WTC11 (cell line): ENCODE results near the gene DARS2. TPM values are rescaled to one million over a fixed set of nuclear protein-coding genes. Genes with fewer than 3 reads are reported as not detected.
A peak's percentile ranks its signal among the peaks of the same experiment; 100 is the strongest.

Experiments used
- ATAC-seq: fragments of 200-7000 bp; cut with Tn5 transposase; 2 replicates; pipeline ENCODE4 v1.10.0; 2021; ENCODE audit warnings: mild to moderate bottlenecking, moderate library complexity
- CTCF ChIA-PET: fragments of 300-600 bp; sonication (Branson Sonifier 250); formaldehyde crosslinking; loops from one replicate; lab custom pipeline; 2021; ENCODE audit warnings: antibody characterized with exemption; lab: Charles Lee
- POLR2A ChIA-PET: fragments of 350-600 bp; sonication (Branson Sonifier 250); formaldehyde crosslinking; loops from one replicate; lab custom pipeline; 2021; ENCODE audit warnings: antibody characterized with exemption; lab: Charles Lee
- DNase-seq: peaks from one replicate; pipeline ENCODE4 v3.0.0; 2021; ENCODE audit warnings: low spot score
- H3K27ac Mint-ChIP-seq: 2 replicates; pipeline ENCODE4 v1.8.0; 2021; ENCODE audit warnings: mixed read lengths
- H3K27me3 Mint-ChIP-seq: 2 replicates; pipeline ENCODE4 v1.8.0; 2021; ENCODE audit warnings: low read depth, mild to moderate bottlenecking, moderate library complexity, mixed read lengths
- H3K36me3 Mint-ChIP-seq: 2 replicates; pipeline ENCODE4 v1.8.0; 2021; ENCODE audit warnings: mixed read lengths
- H3K4me1 Mint-ChIP-seq: 2 replicates; pipeline ENCODE4 v1.8.0; 2022; ENCODE audit warnings: mixed read lengths
- H3K4me3 Mint-ChIP-seq: 2 replicates; pipeline ENCODE4 v1.8.0; 2021; ENCODE audit warnings: mild to moderate bottlenecking, moderate library complexity, mixed read lengths
- H3K9me3 Mint-ChIP-seq: 2 replicates; pipeline ENCODE4 v1.8.0; 2021; ENCODE audit warnings: mixed read lengths
- ATF1 ChIP-seq: sonication (generic); formaldehyde crosslinking; IDR thresholded peaks from 2 replicates; pipeline ENCODE4 v1.8.1; 2023; ENCODE audit warnings: mild to moderate bottlenecking, moderate library complexity, missing genetic modification reagents
- CBFB ChIP-seq: sonication (generic); formaldehyde crosslinking; IDR thresholded peaks from 2 replicates; pipeline ENCODE4 v1.8.1; 2022; ENCODE audit warnings: mild to moderate bottlenecking, low read depth, missing genetic modification reagents
- EMX1 ChIP-seq: fragments of 250-450 bp; sonication (Bioruptor Pico); IDR thresholded peaks from 2 replicates; pipeline ENCODE4 v1.8.0; 2021; ENCODE audit warnings: mild to moderate bottlenecking
- GABPB1 ChIP-seq: sonication (generic); formaldehyde crosslinking; IDR thresholded peaks from 2 replicates; pipeline ENCODE4 v1.8.1; 2023; ENCODE audit warnings: mild to moderate bottlenecking, missing genetic modification reagents
- GRHL2 ChIP-seq: fragments of 250-450 bp; sonication (Bioruptor Pico); IDR thresholded peaks from 2 replicates; pipeline ENCODE4 v1.8.0; 2022; ENCODE audit warnings: mild to moderate bottlenecking, moderate library complexity; ENCODE audit not compliant: insufficient replicate concordance, severe bottlenecking
- HMGA2 ChIP-seq: fragments of 250-450 bp; sonication (Bioruptor Pico); IDR thresholded peaks from 2 replicates; pipeline ENCODE4 v1.4.0; 2021; ENCODE audit warnings: mild to moderate bottlenecking, moderate library complexity
- NFE2L1 ChIP-seq: sonication (generic); formaldehyde crosslinking; IDR thresholded peaks from 2 replicates; pipeline ENCODE4 v1.8.1; 2023; ENCODE audit warnings: missing genetic modification reagents
- PRRX2 ChIP-seq: fragments of 250-450 bp; sonication (Bioruptor Pico); IDR thresholded peaks from 2 replicates; pipeline ENCODE4 v1.8.0; 2021; ENCODE audit warnings: mild to moderate bottlenecking
- SMAD4 ChIP-seq: sonication (generic); formaldehyde crosslinking; IDR thresholded peaks from 2 replicates; pipeline ENCODE4 v1.8.0; 2022; ENCODE audit warnings: mild to moderate bottlenecking, missing genetic modification reagents
- SOX15 ChIP-seq: fragments of 250-450 bp; sonication (Bioruptor Pico); IDR thresholded peaks from 2 replicates; pipeline ENCODE4 v1.9.0; 2021; ENCODE audit warnings: mild to moderate bottlenecking
- ZNF138 ChIP-seq: sonication (generic); formaldehyde crosslinking; conservative IDR thresholded peaks from 2 replicates; pipeline ENCODE4 v1.8.1; 2022; ENCODE audit warnings: mild to moderate bottlenecking, moderate library complexity, missing genetic modification reagents
- ZNF232 ChIP-seq: sonication (generic); formaldehyde crosslinking; IDR thresholded peaks from 2 replicates; pipeline ENCODE4 v1.8.0; 2022; ENCODE audit warnings: mild to moderate bottlenecking, missing genetic modification reagents
- ZNF396 ChIP-seq: fragments of 250-450 bp; sonication (Bioruptor Pico); IDR thresholded peaks from 2 replicates; pipeline ENCODE4 v1.8.0; 2021; ENCODE audit warnings: mild to moderate bottlenecking, moderate library complexity, borderline replicate concordance
- ZNF423 ChIP-seq: fragments of 250-450 bp; sonication (Bioruptor Pico); IDR thresholded peaks from 2 replicates; pipeline ENCODE4 v2.1.2; 2022; ENCODE audit warnings: mild to moderate bottlenecking, moderate library complexity
- ZNF671 ChIP-seq: fragments of 250-450 bp; sonication (Bioruptor Pico); IDR thresholded peaks from 2 replicates; pipeline ENCODE4 v1.8.0; 2021; ENCODE audit warnings: mild to moderate bottlenecking
- total RNA-seq: library from RNA; stranded (reverse); gene quantifications from 3 replicates; pipeline ENCODE4 v1.2.3, GENCODE V29; 2021
- TF ChIP-seq, protein P1 (sequence below): fragments of 250-450 bp; sonication (Bioruptor Pico); IDR thresholded peaks from 2 replicates; pipeline ENCODE4 v2.1.2; 2022; ENCODE audit warnings: mild to moderate bottlenecking, moderate library complexity
- TF ChIP-seq, protein P2 (sequence below): sonication (generic); formaldehyde crosslinking; IDR thresholded peaks from 2 replicates; pipeline ENCODE4 v1.8.1; 2023; ENCODE audit warnings: mild to moderate bottlenecking, moderate library complexity, missing genetic modification reagents
- TF ChIP-seq, protein P3 (sequence below): fragments of 250-450 bp; sonication (Bioruptor Pico); IDR thresholded peaks from 2 replicates; pipeline ENCODE4 v1.8.0; 2021; ENCODE audit warnings: mild to moderate bottlenecking
- TF ChIP-seq, protein P4 (sequence below): fragments of 200-600 bp; IDR thresholded peaks from 2 replicates; pipeline ENCODE4 v1.8.0; 2022; ENCODE audit warnings: antibody characterized with exemption
- TF ChIP-seq, protein P5 (sequence below): sonication (generic); formaldehyde crosslinking; IDR thresholded peaks from 2 replicates; pipeline ENCODE4 v1.8.1; 2022; ENCODE audit warnings: missing genetic modification reagents, borderline replicate concordance
- TF ChIP-seq, protein P6 (sequence below): fragments of 250-450 bp; sonication (Bioruptor Pico); IDR thresholded peaks from 2 replicates; pipeline ENCODE4 v1.9.0; 2021; ENCODE audit warnings: moderate library complexity, mild to moderate bottlenecking, inconsistent platforms, borderline replicate concordance
- TF ChIP-seq, protein P7 (sequence below): sonication (generic); formaldehyde crosslinking; IDR thresholded peaks from 2 replicates; pipeline ENCODE4 v1.8.1; 2022; ENCODE audit warnings: mild to moderate bottlenecking, missing genetic modification reagents, moderate library complexity, borderline replicate concordance

Gene DARS2
- total RNA-seq, 1 experiment from 2014 or later = 38.0 TPM

DNA sequence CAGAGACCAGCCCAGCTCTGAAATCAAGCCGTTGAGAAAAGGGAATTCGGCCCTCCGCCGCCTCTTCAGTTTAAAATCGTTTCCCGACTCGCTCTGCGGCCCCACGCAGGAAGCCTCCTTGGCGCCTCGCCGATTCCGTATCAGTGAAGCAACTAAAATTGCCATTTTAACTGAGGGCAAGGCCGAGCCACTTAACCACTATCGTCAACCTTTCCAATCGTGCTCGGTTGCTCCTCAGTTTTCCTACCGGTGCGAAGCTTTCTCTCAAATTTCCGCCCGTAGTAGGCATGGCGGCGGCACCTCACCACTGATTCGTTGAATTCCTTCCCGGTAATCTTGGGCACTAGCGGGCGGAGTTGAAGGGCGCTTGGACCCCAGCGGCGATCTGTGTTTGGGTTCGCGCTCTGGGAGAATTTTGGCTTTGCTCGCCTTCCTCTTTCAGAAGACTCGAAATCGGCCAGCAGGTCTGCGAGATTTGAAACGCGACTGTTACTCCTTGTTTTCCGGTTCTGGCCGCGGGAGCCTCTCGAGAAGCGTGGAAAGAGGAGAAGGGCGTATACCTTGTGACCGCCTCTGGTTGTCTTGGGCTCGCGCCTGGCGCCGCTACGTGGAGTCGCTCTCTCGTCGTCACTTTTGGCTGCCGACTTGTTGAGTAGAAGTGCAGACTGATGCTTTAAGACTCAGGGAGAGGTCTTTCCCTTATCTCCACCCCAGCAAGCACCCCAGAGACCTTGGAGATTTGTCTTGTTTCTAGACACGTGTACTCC is at the start of gene DARS2, which contains the start of gene CENPL (continued):
- TF ChIP-seq, protein P1, sequence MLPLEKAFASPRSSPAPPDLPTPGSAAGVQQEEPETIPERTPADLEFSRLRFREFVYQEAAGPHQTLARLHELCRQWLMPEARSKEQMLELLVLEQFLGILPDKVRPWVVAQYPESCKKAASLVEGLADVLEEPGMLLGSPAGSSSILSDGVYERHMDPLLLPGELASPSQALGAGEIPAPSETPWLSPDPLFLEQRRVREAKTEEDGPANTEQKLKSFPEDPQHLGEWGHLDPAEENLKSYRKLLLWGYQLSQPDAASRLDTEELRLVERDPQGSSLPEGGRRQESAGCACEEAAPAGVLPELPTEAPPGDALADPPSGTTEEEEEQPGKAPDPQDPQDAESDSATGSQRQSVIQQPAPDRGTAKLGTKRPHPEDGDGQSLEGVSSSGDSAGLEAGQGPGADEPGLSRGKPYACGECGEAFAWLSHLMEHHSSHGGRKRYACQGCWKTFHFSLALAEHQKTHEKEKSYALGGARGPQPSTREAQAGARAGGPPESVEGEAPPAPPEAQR (CRISPR knock-in tag) = no peak
- TF ChIP-seq, protein P2, sequence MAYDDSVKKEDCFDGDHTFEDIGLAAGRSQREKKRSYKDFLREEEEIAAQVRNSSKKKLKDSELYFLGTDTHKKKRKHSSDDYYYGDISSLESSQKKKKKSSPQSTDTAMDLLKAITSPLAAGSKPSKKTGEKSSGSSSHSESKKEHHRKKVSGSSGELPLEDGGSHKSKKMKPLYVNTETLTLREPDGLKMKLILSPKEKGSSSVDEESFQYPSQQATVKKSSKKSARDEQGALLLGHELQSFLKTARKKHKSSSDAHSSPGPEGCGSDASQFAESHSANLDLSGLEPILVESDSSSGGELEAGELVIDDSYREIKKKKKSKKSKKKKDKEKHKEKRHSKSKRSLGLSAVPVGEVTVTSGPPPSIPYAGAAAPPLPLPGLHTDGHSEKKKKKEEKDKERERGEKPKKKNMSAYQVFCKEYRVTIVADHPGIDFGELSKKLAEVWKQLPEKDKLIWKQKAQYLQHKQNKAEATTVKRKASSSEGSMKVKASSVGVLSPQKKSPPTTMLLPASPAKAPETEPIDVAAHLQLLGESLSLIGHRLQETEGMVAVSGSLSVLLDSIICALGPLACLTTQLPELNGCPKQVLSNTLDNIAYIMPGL (CRISPR knock-in tag) = no peak
- TF ChIP-seq, protein P3, sequence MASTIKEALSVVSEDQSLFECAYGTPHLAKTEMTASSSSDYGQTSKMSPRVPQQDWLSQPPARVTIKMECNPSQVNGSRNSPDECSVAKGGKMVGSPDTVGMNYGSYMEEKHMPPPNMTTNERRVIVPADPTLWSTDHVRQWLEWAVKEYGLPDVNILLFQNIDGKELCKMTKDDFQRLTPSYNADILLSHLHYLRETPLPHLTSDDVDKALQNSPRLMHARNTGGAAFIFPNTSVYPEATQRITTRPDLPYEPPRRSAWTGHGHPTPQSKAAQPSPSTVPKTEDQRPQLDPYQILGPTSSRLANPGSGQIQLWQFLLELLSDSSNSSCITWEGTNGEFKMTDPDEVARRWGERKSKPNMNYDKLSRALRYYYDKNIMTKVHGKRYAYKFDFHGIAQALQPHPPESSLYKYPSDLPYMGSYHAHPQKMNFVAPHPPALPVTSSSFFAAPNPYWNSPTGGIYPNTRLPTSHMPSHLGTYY = no peak
- TF ChIP-seq ZNF396 (CRISPR knock-in tag) (no peak), SMAD4 (CRISPR knock-in tag) (no peak), ZNF671 (no peak), PRRX2 (CRISPR knock-in tag) (no peak), ATF1 (CRISPR knock-in tag) (no peak), ZNF232 (CRISPR knock-in tag) (peak; percentile 66; the same call in 1 of the 2 replicates), HMGA2 (CRISPR knock-in tag) (no peak), EMX1 (CRISPR knock-in tag) (no peak), NFE2L1 (CRISPR knock-in tag) (no peak), CBFB (no peak)
- TF ChIP-seq, protein P4, sequence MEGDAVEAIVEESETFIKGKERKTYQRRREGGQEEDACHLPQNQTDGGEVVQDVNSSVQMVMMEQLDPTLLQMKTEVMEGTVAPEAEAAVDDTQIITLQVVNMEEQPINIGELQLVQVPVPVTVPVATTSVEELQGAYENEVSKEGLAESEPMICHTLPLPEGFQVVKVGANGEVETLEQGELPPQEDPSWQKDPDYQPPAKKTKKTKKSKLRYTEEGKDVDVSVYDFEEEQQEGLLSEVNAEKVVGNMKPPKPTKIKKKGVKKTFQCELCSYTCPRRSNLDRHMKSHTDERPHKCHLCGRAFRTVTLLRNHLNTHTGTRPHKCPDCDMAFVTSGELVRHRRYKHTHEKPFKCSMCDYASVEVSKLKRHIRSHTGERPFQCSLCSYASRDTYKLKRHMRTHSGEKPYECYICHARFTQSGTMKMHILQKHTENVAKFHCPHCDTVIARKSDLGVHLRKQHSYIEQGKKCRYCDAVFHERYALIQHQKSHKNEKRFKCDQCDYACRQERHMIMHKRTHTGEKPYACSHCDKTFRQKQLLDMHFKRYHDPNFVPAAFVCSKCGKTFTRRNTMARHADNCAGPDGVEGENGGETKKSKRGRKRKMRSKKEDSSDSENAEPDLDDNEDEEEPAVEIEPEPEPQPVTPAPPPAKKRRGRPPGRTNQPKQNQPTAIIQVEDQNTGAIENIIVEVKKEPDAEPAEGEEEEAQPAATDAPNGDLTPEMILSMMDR = no peak
- TF ChIP-seq, protein P5, sequence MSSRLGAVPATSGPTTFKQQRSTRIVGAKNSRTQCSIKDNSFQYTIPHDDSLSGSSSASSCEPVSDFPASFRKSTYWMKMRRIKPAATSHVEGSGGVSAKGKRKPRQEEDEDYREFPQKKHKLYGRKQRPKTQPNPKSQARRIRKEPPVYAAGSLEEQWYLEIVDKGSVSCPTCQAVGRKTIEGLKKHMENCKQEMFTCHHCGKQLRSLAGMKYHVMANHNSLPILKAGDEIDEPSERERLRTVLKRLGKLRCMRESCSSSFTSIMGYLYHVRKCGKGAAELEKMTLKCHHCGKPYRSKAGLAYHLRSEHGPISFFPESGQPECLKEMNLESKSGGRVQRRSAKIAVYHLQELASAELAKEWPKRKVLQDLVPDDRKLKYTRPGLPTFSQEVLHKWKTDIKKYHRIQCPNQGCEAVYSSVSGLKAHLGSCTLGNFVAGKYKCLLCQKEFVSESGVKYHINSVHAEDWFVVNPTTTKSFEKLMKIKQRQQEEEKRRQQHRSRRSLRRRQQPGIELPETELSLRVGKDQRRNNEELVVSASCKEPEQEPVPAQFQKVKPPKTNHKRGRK = no peak

DNA sequence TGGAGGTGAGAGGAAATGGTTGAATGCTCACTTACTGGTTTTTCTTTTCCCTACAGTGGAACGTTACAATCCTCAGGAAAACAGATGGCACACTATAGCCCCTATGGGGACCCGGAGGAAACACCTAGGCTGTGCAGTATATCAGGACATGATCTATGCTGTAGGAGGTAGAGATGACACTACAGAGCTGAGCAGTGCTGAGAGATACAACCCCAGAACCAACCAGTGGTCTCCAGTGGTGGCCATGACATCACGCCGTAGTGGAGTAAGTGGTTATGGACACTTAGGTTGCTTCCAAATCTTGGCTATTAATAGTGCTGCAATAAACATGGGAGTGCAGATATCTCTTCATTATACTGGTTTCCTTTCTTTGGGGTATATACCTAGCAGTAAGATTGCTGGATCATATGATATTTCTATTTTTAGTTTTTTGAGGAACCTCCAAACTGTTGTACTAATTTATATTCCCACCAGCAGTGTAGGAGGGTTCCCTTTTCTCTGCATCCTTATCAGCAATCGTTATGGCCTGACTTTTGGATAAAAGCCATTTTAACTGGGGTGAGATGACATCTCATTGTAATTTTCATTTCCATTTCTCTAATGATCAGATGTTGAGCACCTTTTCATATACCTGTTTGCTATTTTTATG is 48.8 kb upstream of the DARS2 start:
- no peaks in the 10 kb centered on the region for H3K9me3 Mint-ChIP-seq
- no peaks in the 10 kb centered on the region for H3K4me1 Mint-ChIP-seq
- no peak overlapping the region for H3K27ac Mint-ChIP-seq
- no peak overlapping the region for H3K4me3 Mint-ChIP-seq
- TF ChIP-seq ZNF138 (CRISPR knock-in tag) = no peak
- TF ChIP-seq, protein P6, sequence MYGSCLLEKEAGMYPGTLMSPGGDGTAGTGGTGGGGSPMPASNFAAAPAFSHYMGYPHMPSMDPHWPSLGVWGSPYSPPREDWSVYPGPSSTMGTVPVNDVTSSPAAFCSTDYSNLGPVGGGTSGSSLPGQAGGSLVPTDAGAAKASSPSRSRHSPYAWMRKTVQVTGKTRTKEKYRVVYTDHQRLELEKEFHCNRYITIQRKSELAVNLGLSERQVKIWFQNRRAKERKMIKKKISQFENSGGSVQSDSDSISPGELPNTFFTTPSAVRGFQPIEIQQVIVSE (CRISPR knock-in tag) = no peak
- TF ChIP-seq SOX15 (CRISPR knock-in tag) = no peak
- TF ChIP-seq ZNF423 (CRISPR knock-in tag) = no peak
- TF ChIP-seq GABPB1 (CRISPR knock-in tag) = no peak
- no peak for TF ChIP-seq GRHL2
- TF ChIP-seq, protein P7, sequence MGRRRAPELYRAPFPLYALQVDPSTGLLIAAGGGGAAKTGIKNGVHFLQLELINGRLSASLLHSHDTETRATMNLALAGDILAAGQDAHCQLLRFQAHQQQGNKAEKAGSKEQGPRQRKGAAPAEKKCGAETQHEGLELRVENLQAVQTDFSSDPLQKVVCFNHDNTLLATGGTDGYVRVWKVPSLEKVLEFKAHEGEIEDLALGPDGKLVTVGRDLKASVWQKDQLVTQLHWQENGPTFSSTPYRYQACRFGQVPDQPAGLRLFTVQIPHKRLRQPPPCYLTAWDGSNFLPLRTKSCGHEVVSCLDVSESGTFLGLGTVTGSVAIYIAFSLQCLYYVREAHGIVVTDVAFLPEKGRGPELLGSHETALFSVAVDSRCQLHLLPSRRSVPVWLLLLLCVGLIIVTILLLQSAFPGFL (CRISPR knock-in tag) = no peak
- TF ChIP-seq, all 79 proteins: peak for 0
- ATAC-seq (no peak), DNase-seq (no peak)
- ChIA-PET CTCF (no interaction called here), POLR2A (interaction anchor here (0.5 kb wide), 1 partner anchor 255 kb away, joined by 3 read pairs; no protein-coding TSS in a partner anchor)
- no peaks in the 10 kb centered on the region for H3K27me3 Mint-ChIP-seq
- H3K36me3 Mint-ChIP-seq = peaks cover 6% of the 10 kb centered on the region
